ENCODE data around the gene GALNT1.

Gene GALNT1

GRCh38 chr18:35728676-35729075 lies 147.1 kb downstream of the GALNT1 start:
- DNase-seq: no peak

- no peak for DNase-seq
These were observed 148.6 kb downstream of the GALNT1 start for GRCh38 chr18:35729991-35730668.

- no peak for DNase-seq
These were observed 149.3 kb downstream of the GALNT1 start for GRCh38 chr18:35730691-35731370.

GRCh38 chr18:35731701-35732100 lies 150.2 kb downstream of the GALNT1 start:
- no peak for DNase-seq

GRCh38 chr18:35732162-35732561 lies 150.6 kb downstream of the GALNT1 start:
- no peak for DNase-seq

- no peak for DNase-seq
These were observed 151.1 kb downstream of the GALNT1 start for GRCh38 chr18:35732636-35733035.

- no peak for DNase-seq
These were observed 151.9 kb downstream of the GALNT1 start for GRCh38 chr18:35733408-35733807.

- DNase-seq: no peak
These were observed 155.2 kb downstream of the GALNT1 start for GRCh38 chr18:35736696-35737095.

GRCh38 chr18:35739778-35740177 lies 158.2 kb downstream of the GALNT1 start:
- no peak for DNase-seq

- DNase-seq: no peak
These were observed 159.1 kb downstream of the GALNT1 start for GRCh38 chr18:35740656-35741055.

- DNase-seq: no peak
These were observed 162.4 kb downstream of the GALNT1 start for GRCh38 chr18:35743916-35744315.

GRCh38 chr18:35745814-35746213 lies 164.3 kb downstream of the GALNT1 start:
- DNase-seq: no peak

- no peak for DNase-seq
These were observed 165.3 kb downstream of the GALNT1 start for GRCh38 chr18:35746826-35747339.

- DNase-seq: no peak
These were observed 166.4 kb downstream of the GALNT1 start for GRCh38 chr18:35747894-35748472.

GRCh38 chr18:35749701-35750100 lies 168.2 kb downstream of the GALNT1 start:
- no peak for DNase-seq

GRCh38 chr18:35750929-35751328 lies 169.4 kb downstream of the GALNT1 start:
- DNase-seq: no peak

GRCh38 chr18:35753306-35753910 lies 171.9 kb downstream of the GALNT1 start:
- DNase-seq: no peak

- DNase-seq: no peak
These were observed 172.9 kb downstream of the GALNT1 start for GRCh38 chr18:35754464-35754863.

GRCh38 chr18:35755369-35755768 lies 173.8 kb downstream of the GALNT1 start:
- DNase-seq: no peak

- DNase-seq: peak; percentile 63
These were observed 175.1 kb downstream of the GALNT1 start for GRCh38 chr18:35756506-35757117.
